ENCODE data around the gene ZNF407.
A peak's percentile ranks its signal among the peaks of the same experiment; 100 is the strongest.

The ZNF407 gene

GRCh38 chr18:74551452-74551851 lies 46.2 kb upstream of the ZNF407 start:
- peaks cover 26% of the 10 kb centered on the region for H3K4me1 ChIP-seq (ENCODE audit: low read depth, poor library complexity, severe bottlenecking)
- H4K20me1 ChIP-seq (ENCODE audit: insufficient read depth) = no peaks in the 10 kb centered on the region
- H2AFZ ChIP-seq (ENCODE audit: low read depth) = peak overlapping the region; percentile 35
- H3K27ac ChIP-seq = no peak overlapping the region
- H3K79me2 ChIP-seq (ENCODE audit: insufficient read depth, low read depth) = no peaks in the 10 kb centered on the region
- H3K4me2 ChIP-seq = peak overlapping the region; percentile 15; the same call in 1 of the 2 replicates
- no peak for TF ChIP-seq CTCF (conservative IDR thresholded peaks at IDR 0.05; ENCODE audit: low read depth, low read length)
- H3K36me3 ChIP-seq (ENCODE audit: insufficient read depth) = no peaks in the 10 kb centered on the region
- no peak overlapping the region for H3K9ac ChIP-seq
- no peak overlapping the region for H3K4me3 ChIP-seq (IDR thresholded peaks at IDR 0.05; ENCODE audit: insufficient read depth, low read depth, low read length)
- H3K27me3 ChIP-seq (ENCODE audit: insufficient read depth, low read depth) = no peaks in the 10 kb centered on the region

GRCh38 chr18:74551936-74552555 lies 45.6 kb upstream of the ZNF407 start:
- peak overlapping the region; percentile 15; the same call in 1 of the 2 replicates for H3K4me2 ChIP-seq
- no peak overlapping the region for H3K27ac ChIP-seq
- no peaks in the 10 kb centered on the region for H4K20me1 ChIP-seq (ENCODE audit: insufficient read depth)
- no peaks in the 10 kb centered on the region for H3K36me3 ChIP-seq (ENCODE audit: insufficient read depth)
- H3K79me2 ChIP-seq (ENCODE audit: insufficient read depth, low read depth) = no peaks in the 10 kb centered on the region
- peak; percentile 97 for TF ChIP-seq CTCF (conservative IDR thresholded peaks at IDR 0.05; ENCODE audit: low read depth, low read length)
- peaks cover 27% of the 10 kb centered on the region for H3K4me1 ChIP-seq (ENCODE audit: low read depth, poor library complexity, severe bottlenecking)
- H2AFZ ChIP-seq (ENCODE audit: low read depth) = peak overlapping the region; percentile 35
- H3K4me3 ChIP-seq (IDR thresholded peaks at IDR 0.05; ENCODE audit: insufficient read depth, low read depth, low read length) = no peak overlapping the region
- no peak overlapping the region for H3K9ac ChIP-seq
- no peaks in the 10 kb centered on the region for H3K27me3 ChIP-seq (ENCODE audit: insufficient read depth, low read depth)

- no peaks in the 10 kb centered on the region for H3K27me3 ChIP-seq (ENCODE audit: insufficient read depth, low read depth)
- no peaks in the 10 kb centered on the region for H3K36me3 ChIP-seq (ENCODE audit: insufficient read depth)
- no peak for TF ChIP-seq CTCF (conservative IDR thresholded peaks at IDR 0.05; ENCODE audit: low read depth, low read length)
- H3K27ac ChIP-seq = no peak overlapping the region
- H3K9ac ChIP-seq = no peak overlapping the region
- no peak overlapping the region for H3K4me2 ChIP-seq
- no peaks in the 10 kb centered on the region for H4K20me1 ChIP-seq (ENCODE audit: insufficient read depth)
- no peak overlapping the region for H3K4me3 ChIP-seq (IDR thresholded peaks at IDR 0.05; ENCODE audit: insufficient read depth, low read depth, low read length)
- H2AFZ ChIP-seq (ENCODE audit: low read depth) = no peak overlapping the region
- H3K79me2 ChIP-seq (ENCODE audit: insufficient read depth, low read depth) = no peaks in the 10 kb centered on the region
- peaks cover 20% of the 10 kb centered on the region for H3K4me1 ChIP-seq (ENCODE audit: low read depth, poor library complexity, severe bottlenecking)
Measured at GRCh38 chr18:74556126-74556525, 41.5 kb upstream of the ZNF407 start.

- Histone ChIP-seq H3K27ac (no peak overlapping the region), H3K27me3 (ENCODE audit: insufficient read depth, low read depth) (no peaks in the 10 kb centered on the region), H2AFZ (ENCODE audit: low read depth) (no peak overlapping the region), H3K4me3 (IDR thresholded peaks at IDR 0.05; ENCODE audit: insufficient read depth, low read depth, low read length) (no peak overlapping the region), H3K4me1 (ENCODE audit: low read depth, poor library complexity, severe bottlenecking) (peaks cover 6% of the 10 kb centered on the region), H4K20me1 (ENCODE audit: insufficient read depth) (no peaks in the 10 kb centered on the region), H3K9ac (no peak overlapping the region), H3K79me2 (ENCODE audit: insufficient read depth, low read depth) (no peaks in the 10 kb centered on the region), H3K36me3 (ENCODE audit: insufficient read depth) (no peaks in the 10 kb centered on the region), H3K4me2 (no peak overlapping the region)
- TF ChIP-seq CTCF (conservative IDR thresholded peaks at IDR 0.05; ENCODE audit: low read depth, low read length) = no peak
Measured at GRCh38 chr18:74558096-74558495, 39.6 kb upstream of the ZNF407 start.

Measured in KMS-11 (cell line).